ENCODE measurements around the gene GPC6.

The GPC6 gene

DNA sequence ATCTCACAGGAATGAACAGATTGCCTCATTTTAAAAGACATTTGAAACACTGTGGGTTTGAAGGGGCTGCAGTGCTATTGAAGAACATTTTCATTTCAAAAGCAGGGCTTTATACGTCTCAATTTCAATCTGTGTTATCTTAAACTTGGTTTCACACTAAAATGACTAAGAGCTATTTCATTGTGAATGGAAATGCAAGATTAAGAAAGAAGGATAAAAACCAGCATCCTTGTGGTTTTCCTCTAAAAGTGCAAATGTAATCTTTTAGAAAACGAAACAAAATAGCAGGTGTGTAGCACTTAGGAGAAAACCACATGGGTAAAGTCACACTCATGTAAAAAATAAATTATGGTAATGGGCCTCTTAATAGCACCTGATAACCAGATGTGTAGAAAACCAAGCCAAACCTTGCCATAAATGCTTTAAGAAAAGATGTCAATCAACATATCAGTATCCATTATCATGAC, 397.7 kb downstream of the GPC6 start:
- TF ChIP-seq, protein P1, sequence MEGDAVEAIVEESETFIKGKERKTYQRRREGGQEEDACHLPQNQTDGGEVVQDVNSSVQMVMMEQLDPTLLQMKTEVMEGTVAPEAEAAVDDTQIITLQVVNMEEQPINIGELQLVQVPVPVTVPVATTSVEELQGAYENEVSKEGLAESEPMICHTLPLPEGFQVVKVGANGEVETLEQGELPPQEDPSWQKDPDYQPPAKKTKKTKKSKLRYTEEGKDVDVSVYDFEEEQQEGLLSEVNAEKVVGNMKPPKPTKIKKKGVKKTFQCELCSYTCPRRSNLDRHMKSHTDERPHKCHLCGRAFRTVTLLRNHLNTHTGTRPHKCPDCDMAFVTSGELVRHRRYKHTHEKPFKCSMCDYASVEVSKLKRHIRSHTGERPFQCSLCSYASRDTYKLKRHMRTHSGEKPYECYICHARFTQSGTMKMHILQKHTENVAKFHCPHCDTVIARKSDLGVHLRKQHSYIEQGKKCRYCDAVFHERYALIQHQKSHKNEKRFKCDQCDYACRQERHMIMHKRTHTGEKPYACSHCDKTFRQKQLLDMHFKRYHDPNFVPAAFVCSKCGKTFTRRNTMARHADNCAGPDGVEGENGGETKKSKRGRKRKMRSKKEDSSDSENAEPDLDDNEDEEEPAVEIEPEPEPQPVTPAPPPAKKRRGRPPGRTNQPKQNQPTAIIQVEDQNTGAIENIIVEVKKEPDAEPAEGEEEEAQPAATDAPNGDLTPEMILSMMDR (IDR thresholded peaks at IDR 0.05; ENCODE audit: low read depth, low read length), result no peak
- no peak for TF ChIP-seq EZH2phosphoT487 (IDR thresholded peaks at IDR 0.05; ENCODE audit: low read depth)
- H3K9ac ChIP-seq (ENCODE audit: low read length), result no peak overlapping the region
- no peaks in the 10 kb centered on the region for H3K79me2 ChIP-seq (ENCODE audit: low read length)
- H3K36me3 ChIP-seq (replicated peaks; ENCODE audit: low read depth, low read length), result no peaks in the 10 kb centered on the region
- H4K20me1 ChIP-seq (ENCODE audit: insufficient read depth, low read length), result no peaks in the 10 kb centered on the region
- H2AFZ ChIP-seq (ENCODE audit: low read depth, low read length), result no peak overlapping the region
- H3K27ac ChIP-seq (ENCODE audit: low read length), result no peak overlapping the region
- no peak overlapping the region for H3K4me3 ChIP-seq (ENCODE audit: low read length)
- no peaks in the 10 kb centered on the region for H3K27me3 ChIP-seq (ENCODE audit: low read depth, low read length)
- no peak overlapping the region for H3K4me2 ChIP-seq (ENCODE audit: low read length)
- H3K4me1 ChIP-seq (ENCODE audit: low read length), result no peaks in the 10 kb centered on the region
- H3K9me3 ChIP-seq (ENCODE audit: insufficient read depth, low read length), result no peaks in the 10 kb centered on the region

DNA sequence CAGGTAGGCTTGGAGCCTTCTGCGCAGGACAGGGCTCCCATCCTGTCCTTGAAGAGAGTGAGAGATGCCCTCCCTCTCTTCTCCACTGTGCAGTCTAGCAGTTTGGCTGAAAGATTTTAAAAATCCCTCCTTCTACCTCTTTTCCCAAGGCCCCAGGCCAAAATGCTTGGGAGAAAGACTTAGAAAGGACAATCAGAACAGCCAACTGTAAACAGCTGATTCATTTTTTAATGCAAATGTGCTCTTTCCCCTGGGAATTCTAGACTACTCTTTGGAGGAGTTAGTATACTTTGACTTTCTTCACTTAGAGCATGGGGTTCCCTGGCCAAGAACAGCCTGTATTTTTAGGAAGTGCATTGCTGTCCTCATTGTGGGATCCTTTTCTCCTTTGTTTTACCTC, 398.9 kb downstream of the GPC6 start:
- Histone ChIP-seq H3K27ac (ENCODE audit: low read length) (no peak overlapping the region), H3K4me2 (ENCODE audit: low read length) (no peak overlapping the region), H3K9ac (ENCODE audit: low read length) (no peak overlapping the region), H3K27me3 (ENCODE audit: low read depth, low read length) (no peaks in the 10 kb centered on the region), H3K4me1 (ENCODE audit: low read length) (no peaks in the 10 kb centered on the region), H3K9me3 (ENCODE audit: insufficient read depth, low read length) (no peaks in the 10 kb centered on the region), H3K36me3 (replicated peaks; ENCODE audit: low read depth, low read length) (no peaks in the 10 kb centered on the region), H2AFZ (ENCODE audit: low read depth, low read length) (no peak overlapping the region), H3K79me2 (ENCODE audit: low read length) (no peaks in the 10 kb centered on the region), H4K20me1 (ENCODE audit: insufficient read depth, low read length) (no peaks in the 10 kb centered on the region), H3K4me3 (ENCODE audit: low read length) (no peak overlapping the region)
- TF ChIP-seq EZH2phosphoT487 (IDR thresholded peaks at IDR 0.05; ENCODE audit: low read depth), result no peak
- TF ChIP-seq, protein P1 (IDR thresholded peaks at IDR 0.05; ENCODE audit: low read depth, low read length), result no peak

DNA sequence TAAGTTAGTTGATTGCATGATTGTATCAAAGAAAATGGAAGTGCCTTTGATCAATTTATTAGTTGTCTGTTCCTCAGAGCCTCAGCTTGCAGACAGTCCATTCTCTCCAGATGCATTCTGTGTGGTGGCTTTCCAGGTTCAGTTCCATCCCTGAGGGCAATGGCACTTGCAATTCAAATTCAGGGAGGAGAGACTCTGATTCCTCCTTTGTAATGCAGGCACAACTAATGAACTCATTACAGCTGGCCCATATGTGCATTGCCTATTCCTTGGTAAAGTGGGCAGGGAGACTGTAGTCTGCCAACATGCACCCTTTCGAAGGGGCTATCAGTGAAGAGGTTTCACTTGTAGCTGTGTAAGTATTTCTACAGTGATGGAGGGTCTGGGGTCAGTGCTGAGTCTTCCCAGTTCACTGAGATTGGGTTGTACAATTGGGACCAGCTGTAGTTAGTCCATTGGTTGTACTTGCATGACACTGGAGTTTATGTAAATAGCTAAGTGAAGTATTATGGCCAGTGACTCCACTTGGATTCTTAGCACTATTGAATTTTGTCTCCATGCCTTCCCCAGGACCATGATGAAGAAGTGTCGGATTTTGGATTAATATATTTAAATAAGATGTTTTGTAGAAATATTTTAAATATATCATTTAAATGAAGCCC, 401.7 kb downstream of the GPC6 start:
- Histone ChIP-seq H3K4me2 (ENCODE audit: low read length) (no peak overlapping the region), H3K79me2 (ENCODE audit: low read length) (no peaks in the 10 kb centered on the region), H3K27me3 (ENCODE audit: low read depth, low read length) (no peaks in the 10 kb centered on the region), H2AFZ (ENCODE audit: low read depth, low read length) (no peak overlapping the region), H4K20me1 (ENCODE audit: insufficient read depth, low read length) (no peaks in the 10 kb centered on the region), H3K27ac (ENCODE audit: low read length) (no peak overlapping the region), H3K4me3 (ENCODE audit: low read length) (no peak overlapping the region), H3K9me3 (ENCODE audit: insufficient read depth, low read length) (no peaks in the 10 kb centered on the region), H3K36me3 (replicated peaks; ENCODE audit: low read depth, low read length) (no peaks in the 10 kb centered on the region), H3K4me1 (ENCODE audit: low read length) (no peaks in the 10 kb centered on the region), H3K9ac (ENCODE audit: low read length) (no peak overlapping the region)
- TF ChIP-seq, protein P1 (IDR thresholded peaks at IDR 0.05; ENCODE audit: low read depth, low read length), result no peak
- TF ChIP-seq EZH2phosphoT487 (IDR thresholded peaks at IDR 0.05; ENCODE audit: low read depth), result no peak

DNA sequence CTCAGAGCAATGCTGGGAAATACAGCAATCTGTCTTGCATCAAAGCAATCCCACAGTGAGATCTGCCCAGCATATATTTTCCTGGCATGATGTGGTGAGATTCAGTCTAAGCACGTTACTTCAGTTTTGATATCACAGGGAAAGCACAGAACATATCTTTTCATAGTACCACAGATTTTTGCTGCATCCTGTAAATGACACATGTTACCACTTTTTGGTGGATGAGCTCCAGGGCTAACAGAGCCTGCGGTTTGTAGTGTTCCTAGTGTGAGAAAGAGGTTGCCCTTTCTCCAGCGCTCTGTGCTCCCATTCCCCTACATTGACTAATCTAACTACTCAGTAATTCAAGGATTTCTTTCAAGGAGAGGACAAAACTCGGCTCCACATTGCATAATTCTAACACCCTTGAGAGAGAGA, 409.0 kb downstream of the GPC6 start:
- no peak overlapping the region for H3K4me2 ChIP-seq (ENCODE audit: low read length)
- H3K79me2 ChIP-seq (ENCODE audit: low read length), result no peaks in the 10 kb centered on the region
- no peaks in the 10 kb centered on the region for H3K4me1 ChIP-seq (ENCODE audit: low read length)
- no peak overlapping the region for H3K27ac ChIP-seq (ENCODE audit: low read length)
- no peak overlapping the region for H3K9ac ChIP-seq (ENCODE audit: low read length)
- H3K36me3 ChIP-seq (replicated peaks; ENCODE audit: low read depth, low read length), result no peaks in the 10 kb centered on the region
- H2AFZ ChIP-seq (ENCODE audit: low read depth, low read length), result no peak overlapping the region
- no peaks in the 10 kb centered on the region for H4K20me1 ChIP-seq (ENCODE audit: insufficient read depth, low read length)
- H3K27me3 ChIP-seq (ENCODE audit: low read depth, low read length), result no peaks in the 10 kb centered on the region
- H3K9me3 ChIP-seq (ENCODE audit: insufficient read depth, low read length), result no peaks in the 10 kb centered on the region
- TF ChIP-seq, protein P1 (IDR thresholded peaks at IDR 0.05; ENCODE audit: low read depth, low read length), result no peak
- no peak for TF ChIP-seq EZH2phosphoT487 (IDR thresholded peaks at IDR 0.05; ENCODE audit: low read depth)
- no peak overlapping the region for H3K4me3 ChIP-seq (ENCODE audit: low read length)
